ENCODE data around the gene CLDN3.
"Not testable (repeated sequence)": the region's sequence is repeated elsewhere in the genome, so short reads cannot be mapped to it uniquely, and the experiment has no call there.

CLDN3 gene, protein sequence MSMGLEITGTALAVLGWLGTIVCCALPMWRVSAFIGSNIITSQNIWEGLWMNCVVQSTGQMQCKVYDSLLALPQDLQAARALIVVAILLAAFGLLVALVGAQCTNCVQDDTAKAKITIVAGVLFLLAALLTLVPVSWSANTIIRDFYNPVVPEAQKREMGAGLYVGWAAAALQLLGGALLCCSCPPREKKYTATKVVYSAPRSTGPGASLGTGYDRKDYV

DNA sequence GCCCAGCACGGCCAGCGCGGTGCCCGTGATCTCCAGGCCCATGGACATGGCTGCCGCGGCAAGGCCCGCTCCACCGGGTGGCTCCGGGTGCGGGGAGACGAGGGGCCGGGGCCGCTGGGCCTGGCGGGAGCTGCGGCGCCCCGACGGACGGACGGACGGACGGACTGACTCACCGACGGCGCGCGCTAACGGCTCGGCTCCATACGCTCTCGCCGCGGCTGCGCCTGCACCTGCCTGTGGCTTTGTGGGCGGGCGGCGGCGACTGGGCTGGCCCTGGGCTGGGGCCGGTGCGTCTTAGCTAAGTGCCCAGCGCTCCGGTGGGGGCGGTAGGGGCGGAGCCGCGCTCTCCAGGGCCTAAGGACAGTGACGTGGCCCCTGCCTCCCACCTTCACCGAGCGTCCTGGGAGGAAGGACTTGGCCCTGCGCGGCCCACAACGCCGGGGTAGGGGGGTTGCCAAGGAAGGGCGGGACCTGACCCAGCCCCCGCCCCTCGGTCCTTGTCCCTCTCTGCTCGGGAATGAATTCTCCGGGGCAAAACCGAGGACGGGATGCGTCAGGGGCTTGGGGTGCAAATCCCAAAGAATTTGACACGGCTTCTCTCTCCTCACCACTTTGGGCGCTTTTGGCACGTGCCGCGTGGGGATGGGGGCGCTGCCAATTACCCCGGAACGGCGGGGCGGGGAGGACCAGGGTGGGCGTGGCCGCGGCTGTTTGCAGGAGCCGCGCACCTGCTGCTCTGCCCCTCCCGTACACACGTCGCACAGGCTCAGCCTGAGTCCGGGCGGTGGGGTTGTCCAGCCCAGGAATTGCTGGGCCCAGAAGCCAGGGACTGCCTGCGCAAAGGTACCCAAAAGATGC, at the start of gene CLDN3:
TSS of gene CLDN3 (minus strand) at position 269 of the 858 bp plus-strand sequence. CDS start at position 48, 221 bp downstream.
- no peak for DNase-seq (ENCODE audit: low read depth)

DNA sequence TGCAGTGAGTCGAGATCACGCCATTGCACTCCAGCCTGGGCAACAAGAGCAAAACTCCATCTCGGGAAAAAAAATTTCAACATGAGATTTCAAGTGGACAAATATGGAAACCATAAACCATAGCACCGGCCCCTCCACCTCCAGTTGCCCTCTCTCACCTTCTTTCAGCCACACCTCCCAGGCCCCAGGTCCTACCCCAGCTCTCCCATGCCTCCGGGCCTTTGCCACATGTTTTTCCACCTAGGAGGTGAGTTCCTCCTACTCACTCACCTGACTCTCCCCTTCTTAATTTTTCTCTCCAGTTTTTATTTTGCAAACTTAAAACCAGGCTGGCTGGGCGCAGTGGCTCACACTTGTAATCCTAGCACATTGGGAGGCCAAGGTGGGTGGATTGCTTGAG, 47.1 kb upstream of the CLDN3 start:
- no peak for DNase-seq (ENCODE audit: low read depth)

DNA sequence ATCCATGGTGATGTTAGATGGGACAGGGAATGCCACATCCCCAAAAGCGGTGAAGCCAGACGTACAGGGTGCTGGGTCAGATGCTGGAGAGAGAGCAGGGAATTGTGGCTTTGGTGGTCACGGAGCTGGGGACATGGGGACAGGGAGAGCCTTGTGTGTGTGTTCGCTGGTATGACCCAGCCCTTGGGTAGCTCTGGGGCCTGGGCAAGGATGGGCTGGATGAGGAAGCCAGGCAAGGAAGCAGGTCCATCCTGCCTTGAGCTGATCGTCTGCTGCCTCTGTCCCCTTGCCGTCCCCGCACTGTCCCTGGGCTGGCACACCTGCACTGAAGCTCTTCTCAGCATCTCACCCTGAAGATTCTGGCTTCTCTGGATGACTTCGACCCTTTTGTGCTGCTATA, 45.4 kb upstream of the CLDN3 start:
- DNase-seq (ENCODE audit: low read depth), result no peak

DNA sequence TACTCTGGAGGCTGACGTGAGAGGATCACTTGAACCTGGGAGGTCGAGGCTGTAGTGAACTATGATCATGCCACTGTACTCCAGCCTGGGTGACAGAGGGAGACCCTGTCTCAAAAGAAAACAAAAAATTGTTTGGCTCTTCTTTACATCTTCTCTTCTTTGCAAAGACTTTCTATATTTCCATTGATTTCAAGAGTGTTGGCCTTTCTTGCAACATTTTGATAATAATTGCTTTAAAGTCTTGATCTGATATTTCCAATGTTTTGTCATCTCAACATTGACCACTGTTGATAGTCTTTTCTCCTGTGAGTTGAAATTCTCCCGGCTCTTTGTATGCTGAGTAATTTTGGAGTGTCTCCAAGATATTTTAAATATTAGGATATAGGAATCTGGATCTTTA, 42.9 kb upstream of the CLDN3 start:
- DNase-seq (ENCODE audit: low read depth), result no peak

DNA sequence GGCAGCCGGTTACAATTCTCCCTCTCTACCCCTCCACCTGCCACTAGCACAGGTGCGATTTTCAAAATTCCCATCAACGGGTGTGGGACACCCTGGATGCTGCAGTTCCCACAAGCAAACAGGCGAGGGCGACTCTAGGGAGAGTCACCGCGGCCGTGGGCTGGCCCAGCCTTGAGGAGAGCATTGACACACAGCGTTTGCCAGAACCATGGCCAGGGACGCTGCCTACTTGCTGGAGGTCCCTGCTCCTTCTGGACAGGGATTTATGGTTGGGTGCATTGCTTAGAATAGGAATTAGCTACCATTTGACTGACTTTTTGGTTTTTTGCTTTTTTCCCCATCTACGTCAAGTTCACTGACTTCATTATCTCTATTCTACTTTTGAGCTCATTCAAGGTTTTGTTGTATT, 41.7 kb upstream of the CLDN3 start:
- DNase-seq (ENCODE audit: low read depth), result no peak

DNA sequence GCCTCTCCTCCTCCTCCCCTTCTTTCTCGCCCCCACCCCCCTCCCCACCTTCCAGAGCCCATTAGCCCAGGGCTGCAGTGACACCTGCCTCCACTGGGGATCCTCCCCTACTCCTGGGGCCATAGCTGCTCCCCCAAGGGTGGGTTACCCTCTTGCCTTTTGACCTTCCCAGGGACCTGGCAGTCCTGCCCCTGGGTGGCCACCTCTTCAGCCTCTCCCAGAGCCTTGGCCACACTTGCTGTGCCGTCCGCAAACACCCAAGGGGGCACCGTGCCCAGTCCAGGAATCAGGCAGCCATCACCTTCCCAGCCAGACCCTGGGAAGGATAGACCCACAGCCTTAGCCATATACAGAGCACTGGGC, 40.9 kb upstream of the CLDN3 start:
- no peak for DNase-seq (ENCODE audit: low read depth)

DNA sequence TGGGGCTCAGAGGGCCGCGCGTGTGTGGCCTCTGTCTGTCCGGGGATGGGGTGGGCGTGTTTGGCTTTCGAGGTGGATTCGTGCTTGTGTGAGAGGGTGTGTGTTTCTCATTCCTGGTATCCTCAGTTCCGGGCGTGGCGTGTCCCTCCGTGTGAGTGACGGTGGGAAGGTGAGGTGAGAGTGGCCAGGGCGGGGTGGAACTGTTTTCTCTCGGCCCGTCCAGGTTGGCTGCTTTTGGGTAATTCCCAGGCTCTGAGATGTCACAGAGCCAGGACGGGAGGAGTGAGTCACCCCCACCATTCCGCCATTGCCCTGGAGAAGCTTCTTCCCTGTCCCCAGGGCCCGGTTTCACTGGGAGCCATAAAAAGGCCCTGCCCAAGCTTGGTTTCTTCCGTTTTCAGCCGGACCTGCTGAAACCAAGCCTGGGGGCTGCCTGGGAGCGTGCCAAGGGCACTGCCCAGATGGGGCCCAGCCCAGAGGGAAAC, 39.4 kb upstream of the CLDN3 start:
- no peak for DNase-seq (ENCODE audit: low read depth)

DNA sequence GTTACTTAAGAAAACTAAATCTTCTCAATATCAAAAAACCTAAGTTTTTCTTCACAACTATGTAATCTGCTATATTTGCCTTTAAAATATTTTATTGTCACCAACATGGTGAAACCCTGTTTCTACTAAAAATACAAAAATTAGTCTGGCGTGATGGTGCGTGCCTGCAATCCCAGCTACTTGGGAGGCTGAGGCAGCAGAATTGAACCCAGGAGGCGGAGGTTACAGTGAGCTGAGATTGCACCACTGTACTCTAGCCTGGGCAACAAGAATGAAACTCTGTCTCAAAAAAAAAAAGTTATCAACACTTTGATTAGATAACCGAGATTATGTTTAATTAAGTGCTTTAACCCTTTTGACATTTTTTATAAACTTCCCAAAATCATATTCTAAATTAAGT, 32.4 kb upstream of the CLDN3 start:
- no peak for DNase-seq (ENCODE audit: low read depth)

DNA sequence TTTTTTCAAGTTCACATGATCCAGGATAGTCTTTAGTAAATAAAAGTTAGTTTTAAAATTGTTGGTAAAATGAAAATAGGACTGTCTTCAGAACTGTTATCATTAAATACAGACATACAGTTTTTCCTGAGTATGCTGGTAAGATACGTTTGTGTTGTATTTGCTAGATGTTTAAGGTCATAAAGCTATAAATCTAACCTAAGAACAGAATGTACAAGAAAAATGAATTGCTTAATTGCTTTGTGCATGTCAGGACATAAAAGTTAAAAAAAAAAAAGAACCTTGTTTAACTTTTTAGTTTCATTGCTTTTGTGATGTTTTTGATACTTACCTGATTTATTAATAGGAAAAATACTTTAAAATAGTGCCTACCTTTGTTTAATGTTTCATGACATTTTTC, 31.5 kb upstream of the CLDN3 start:
- no peak for DNase-seq (ENCODE audit: low read depth)

DNA sequence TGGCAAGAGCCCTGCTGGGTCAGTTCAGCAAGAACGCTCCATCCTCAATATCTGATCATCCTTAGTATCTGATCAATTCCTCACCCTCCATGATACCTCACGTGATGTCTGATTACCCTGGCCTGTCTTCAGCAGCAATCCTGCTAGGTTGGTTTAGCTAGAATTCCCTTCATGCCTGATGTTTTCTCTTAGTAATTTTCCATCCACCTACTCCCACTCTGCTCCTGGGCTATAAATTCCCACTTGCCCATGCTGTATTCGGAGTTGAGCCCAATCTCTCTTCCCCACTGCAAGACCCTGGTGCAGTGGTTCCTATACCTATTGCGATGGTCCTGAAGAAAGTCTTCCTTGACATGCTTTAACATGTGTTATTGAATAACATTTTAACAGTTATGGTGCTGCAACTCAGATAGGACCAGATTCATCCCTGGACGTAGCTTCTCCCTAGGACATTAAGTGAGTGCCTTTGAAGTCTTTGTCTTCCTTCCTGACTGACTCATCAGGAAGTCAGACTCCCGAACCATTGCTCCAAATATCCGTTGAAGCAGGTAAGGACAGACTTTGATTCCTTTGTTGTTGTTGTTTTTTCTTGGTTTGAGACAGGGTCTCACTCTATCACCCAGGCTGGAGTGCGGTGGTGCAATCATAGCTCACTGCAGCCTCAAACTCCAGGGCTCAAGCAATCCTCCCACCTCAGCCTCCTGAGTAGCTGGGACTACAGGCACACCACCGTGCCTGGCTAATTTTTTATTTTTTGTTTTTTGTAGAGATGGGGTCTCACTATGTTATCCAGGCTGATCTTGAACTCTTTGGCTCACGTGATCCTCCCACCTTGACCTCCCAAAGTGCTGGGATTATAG, 29.4 kb upstream of the CLDN3 start:
- no peak for DNase-seq (ENCODE audit: low read depth)

DNA sequence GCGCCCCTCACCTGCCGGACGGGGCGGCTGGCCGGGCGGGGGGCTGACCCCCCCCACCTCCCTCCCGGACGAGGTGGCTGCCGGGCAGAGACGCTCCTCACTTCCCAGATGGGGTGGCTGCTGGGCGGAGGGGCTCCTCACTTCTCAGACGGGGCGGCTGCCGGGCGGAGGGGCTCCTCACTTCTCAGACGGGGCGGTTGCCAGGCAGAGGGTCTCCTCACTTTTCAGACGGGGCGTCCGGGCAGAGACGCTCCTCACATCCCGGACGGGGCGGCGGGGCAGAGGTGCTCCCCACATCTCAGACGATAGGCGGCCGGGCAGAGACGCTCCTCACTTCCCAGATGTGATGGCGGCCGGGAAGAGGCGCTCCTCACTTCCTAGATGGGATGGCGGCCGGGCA, 27.1 kb upstream of the CLDN3 start:
- DNase-seq (ENCODE audit: low read depth), result not testable (repeated sequence)

DNA sequence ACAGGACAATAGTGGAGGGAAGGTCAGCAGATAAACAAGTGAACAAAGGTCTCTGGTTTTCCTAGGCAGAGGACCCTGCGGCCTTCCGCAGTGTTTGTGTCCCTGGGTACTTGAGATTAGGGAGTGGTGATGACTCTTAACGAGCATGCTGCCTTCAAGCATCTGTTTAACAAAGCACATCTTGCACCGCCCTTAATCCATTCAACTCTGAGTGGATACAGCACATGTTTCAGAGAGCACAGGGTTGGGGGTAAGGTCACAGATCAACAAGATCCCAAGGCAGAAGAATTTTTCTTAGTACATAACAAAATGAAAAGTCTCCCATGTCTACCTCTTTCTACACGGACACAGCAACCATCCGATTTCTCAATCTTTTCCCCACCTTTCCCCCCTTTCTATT, 26.6 kb upstream of the CLDN3 start:
- not testable (repeated sequence) for DNase-seq (ENCODE audit: low read depth)

DNA sequence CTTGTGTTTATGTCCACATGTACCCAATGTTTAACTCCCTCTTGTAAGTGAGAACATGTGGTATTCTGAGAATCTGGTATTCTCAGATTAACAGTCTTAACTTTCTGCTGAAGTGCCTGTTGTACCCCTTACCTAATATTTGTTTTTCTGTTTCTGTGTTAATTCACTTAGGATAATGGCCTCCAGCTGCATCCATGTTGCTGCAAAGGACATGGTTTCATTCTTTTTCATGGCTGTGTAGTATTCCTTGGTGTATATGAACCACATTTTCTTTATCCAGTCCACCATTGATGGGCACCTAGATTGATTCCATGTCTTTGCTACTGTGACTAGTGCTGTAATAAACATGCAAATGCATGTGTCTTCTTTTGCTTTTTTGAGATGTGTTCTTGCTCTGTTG, 25.1 kb upstream of the CLDN3 start:
- not testable (repeated sequence) for DNase-seq (ENCODE audit: low read depth)

DNA sequence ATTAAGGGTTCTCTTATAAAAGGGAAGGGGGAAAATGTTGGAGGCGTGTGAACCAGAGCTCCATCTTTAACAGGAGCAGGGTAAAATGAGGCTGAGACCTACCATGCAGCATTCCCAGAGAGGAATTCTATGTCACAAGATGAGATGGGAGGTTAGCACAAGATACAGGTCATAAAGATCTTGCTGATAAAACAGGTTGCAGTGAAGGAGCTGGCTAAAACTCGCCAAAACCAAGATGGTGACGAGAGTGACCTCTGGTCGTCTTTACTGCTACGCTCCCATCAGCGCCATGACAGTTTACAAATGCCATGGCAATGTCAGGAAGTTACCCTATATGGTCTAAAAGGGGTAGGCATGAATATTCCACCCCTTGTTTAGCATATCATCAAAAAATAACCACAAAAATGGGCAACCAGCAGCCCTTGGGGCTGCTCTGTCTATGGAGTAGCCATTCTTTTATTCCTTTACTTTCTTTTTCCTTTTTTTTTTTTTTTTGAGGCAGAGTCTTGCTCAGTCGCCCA, 21.2 kb upstream of the CLDN3 start:
- not testable (repeated sequence) for DNase-seq (ENCODE audit: low read depth)

DNA sequence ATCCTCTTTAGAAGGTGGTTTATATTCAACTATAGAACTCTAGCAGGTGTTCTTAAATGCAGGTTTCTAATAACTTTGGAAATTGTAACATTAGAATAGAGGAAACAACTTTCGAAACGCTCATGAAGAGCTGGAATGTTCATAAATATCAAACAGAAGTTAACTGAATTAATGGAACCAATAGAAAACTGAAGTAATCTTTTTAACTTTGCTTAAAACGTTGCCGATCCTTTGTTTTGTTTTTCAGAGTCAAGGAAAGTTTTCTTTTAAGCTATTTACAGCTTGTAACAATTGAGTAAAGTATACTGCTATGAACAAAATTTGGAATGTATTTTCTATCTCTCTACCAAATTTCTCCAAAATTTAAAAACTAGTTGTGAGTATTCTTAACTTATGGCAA, 19.0 kb upstream of the CLDN3 start:
- no peak for DNase-seq (ENCODE audit: low read depth)

DNA sequence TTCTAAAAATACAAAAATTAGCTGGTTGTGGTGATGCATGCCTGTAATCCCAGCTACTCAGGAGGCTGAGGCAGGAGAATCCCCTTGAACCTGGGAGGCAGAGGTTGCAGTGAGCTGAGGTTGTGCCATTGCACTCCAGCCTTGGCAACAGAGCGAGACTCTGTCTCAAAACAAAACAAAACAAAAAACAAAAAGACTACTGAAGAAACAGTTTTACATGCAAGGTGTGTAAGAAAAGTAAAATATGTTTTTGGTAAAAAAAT, 17.6 kb upstream of the CLDN3 start:
- not testable (repeated sequence) for DNase-seq (ENCODE audit: low read depth)

DNA sequence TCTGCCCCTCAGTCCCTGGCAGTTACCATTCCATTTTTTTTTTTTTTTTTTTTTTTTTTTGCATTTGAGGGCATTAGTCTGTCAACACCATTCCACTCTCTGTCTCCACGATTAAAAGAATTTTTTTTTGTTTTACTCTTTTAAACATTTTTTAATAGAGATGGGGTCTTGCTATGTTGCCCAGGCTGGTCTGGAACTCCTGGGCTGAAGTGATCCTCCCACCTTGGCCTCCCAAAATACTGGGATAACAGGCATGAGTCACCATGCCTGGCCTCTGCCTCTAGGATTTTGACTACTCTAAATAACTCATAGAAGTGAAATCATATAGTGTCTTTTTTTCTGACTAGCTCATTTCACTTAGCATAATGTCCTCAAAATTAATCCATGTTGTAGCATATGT, 16.5 kb upstream of the CLDN3 start:
- no peak for DNase-seq (ENCODE audit: low read depth)

DNA sequence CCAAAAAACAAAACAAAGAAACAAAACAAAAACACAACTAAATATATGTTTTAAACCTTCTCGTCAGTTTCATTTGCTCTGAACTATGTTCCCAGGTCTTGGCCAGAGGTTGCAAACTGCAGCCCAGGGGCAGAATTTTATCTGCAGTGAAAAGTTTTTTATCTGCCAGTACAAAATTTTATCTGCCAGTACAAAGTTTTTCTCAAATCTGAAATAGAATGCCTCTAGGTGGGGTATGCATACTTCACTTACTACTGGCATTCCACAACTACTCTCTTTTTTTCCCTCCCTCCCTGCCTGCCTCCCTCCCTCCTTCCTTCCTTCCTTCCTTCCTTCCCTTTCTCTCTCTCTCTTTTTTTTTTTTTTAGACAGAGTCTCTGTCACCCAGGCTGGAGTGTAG, 9.4 kb upstream of the CLDN3 start:
- DNase-seq (ENCODE audit: low read depth), result no peak

DNA sequence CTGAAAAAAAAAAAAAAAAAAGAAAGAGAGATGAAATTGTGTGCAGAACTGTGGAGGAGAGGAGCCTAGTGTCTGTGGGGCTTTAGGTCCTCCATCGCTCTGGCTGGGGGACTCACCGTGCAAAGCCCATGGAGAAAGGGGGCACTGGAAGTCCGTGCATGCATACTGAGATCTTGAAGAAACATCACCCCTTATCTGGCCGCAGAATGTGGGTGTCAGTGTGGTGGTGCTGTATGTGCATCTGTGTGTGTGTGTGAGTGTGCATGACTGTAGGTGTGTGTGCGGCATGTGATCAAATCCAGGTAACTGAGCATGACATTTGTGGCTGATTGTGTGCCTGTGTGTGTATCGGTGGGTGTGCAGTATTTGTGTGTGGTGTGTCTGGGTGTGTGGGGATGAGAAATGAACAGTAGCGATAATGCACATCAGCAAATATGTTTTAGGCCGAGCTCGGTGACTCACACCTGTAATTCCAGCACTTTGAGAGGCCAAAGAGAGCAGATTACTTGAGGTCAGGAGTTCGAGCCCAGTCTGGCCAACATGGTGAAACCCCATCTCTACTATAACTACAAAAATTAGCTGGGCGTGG, 8.8 kb upstream of the CLDN3 start:
- no peak for DNase-seq (ENCODE audit: low read depth)

DNA sequence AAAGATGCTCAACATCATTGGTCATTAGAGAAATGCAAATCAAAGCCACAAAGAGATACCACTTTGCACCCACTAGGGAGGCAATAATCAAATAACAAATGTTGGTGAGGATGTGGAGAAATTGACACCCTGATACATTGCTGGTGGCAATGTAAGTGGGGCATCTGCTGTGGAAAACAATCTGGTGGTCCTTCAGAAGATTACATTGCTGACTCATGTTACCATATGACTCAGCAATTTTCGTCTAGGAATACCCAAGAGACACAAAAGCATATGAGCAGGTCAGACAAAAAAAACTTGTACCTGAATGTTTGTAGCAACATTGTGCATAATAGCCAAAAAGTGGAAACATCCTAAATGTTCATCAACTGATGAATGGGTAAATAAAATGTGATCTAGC, 4.9 kb upstream of the CLDN3 start:
- no peak for DNase-seq (ENCODE audit: low read depth)

DNA sequence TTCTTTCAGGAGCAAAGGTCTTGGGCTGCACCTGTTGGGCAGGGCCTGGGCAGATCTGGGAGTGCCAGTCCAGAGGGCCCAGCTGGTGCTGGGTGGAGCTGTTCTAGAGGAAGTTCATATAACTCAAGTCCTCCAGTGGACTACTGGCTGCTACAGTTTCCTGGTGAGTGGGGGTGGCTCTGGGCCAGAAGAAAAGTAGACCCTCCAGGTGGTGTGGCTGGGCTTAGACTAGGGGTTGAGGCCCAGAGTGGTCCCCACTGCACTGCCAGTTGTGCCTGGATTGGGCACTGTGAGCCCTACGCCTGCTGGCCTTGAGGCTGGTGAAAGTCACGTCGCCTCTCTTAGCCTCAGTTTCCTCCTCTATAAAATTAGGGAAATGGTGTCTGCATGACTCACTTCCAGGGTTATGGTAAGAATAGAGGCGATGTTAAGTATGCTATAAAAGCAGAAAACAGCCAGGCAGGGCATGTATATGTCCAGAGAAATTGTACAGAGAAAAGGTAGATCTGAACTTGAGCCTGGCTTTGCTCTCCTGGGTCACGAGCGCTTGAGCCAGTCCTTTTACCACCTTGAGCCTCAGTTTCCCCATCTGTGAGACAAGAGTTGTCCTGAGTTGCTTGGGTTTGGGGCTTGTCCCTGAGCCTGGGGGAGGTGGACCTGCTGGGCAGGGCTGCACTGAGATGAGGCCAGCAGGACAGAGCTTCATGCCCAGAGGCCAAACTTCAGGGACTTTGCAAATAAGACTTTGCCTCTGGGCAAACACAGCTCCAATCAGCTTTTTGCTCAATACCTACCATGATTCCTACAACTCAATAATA, 3.8 kb upstream of the CLDN3 start:
- DNase-seq (ENCODE audit: low read depth), result no peak

All from GM04503 (cell line).